Measurements from ENCODE around the gene NACA.

NACA gene

DNA sequence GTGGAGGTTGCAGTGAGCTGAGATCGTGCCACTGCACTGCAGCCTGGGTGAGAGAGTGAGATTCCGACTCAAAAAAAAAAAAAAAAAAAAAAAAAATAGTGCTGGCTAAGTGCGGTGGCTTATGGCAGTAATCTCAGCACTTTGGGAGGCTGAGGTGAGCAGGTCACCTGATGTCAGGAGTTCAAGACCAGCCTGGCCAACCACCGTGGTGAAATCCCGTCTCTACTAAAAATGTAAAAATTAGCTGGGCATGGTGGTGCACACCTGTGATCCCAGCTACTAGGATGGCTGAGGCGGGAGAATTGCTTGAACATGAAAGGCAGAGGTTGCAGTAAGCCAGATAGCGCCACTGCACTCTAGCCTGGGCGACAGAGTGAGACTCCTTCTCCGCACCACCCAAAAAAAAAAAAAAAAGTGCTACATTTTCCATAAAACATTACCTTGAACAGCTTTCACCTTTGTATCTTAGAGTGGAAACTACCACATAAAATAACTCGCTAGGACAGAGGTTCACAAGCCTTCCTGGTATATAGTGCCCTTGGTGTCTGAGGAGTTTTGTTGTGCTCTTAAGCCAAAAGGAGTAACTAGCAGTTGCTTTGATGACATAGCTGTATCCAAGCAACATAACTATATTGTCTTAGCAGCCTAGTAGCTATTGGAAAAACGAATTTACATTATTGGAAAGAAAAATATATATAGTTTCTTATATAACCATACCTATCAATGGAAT is 48.1 kb downstream of the NACA start:
- Histone ChIP-seq H3K4me3 (replicated peaks; ENCODE audit: insufficient read depth, low read length) (no peak overlapping the region), H3K27ac (replicated peaks) (peak overlapping the region; percentile 54), H3K27me3 (ENCODE audit: insufficient read depth, poor library complexity, severe bottlenecking) (no peaks in the 10 kb centered on the region)
- no peak for DNase-seq (ENCODE audit: low read depth in 1 of 2, low spot score in 1 of 2)
- TF ChIP-seq POLR2AphosphoS5 (IDR thresholded peaks at IDR 0.05; ENCODE audit: low read depth) (no peak), SPI1 (IDR thresholded peaks at IDR 0.05; ENCODE audit: borderline replicate concordance, low read depth) (no peak), GABPA (IDR thresholded peaks at IDR 0.05; ENCODE audit: low read depth) (no peak)
- TF ChIP-seq, protein P1, sequence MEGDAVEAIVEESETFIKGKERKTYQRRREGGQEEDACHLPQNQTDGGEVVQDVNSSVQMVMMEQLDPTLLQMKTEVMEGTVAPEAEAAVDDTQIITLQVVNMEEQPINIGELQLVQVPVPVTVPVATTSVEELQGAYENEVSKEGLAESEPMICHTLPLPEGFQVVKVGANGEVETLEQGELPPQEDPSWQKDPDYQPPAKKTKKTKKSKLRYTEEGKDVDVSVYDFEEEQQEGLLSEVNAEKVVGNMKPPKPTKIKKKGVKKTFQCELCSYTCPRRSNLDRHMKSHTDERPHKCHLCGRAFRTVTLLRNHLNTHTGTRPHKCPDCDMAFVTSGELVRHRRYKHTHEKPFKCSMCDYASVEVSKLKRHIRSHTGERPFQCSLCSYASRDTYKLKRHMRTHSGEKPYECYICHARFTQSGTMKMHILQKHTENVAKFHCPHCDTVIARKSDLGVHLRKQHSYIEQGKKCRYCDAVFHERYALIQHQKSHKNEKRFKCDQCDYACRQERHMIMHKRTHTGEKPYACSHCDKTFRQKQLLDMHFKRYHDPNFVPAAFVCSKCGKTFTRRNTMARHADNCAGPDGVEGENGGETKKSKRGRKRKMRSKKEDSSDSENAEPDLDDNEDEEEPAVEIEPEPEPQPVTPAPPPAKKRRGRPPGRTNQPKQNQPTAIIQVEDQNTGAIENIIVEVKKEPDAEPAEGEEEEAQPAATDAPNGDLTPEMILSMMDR (IDR thresholded peaks at IDR 0.05; ENCODE audit: insufficient read depth, low read length) = no peak
- TF ChIP-seq, protein P2, sequence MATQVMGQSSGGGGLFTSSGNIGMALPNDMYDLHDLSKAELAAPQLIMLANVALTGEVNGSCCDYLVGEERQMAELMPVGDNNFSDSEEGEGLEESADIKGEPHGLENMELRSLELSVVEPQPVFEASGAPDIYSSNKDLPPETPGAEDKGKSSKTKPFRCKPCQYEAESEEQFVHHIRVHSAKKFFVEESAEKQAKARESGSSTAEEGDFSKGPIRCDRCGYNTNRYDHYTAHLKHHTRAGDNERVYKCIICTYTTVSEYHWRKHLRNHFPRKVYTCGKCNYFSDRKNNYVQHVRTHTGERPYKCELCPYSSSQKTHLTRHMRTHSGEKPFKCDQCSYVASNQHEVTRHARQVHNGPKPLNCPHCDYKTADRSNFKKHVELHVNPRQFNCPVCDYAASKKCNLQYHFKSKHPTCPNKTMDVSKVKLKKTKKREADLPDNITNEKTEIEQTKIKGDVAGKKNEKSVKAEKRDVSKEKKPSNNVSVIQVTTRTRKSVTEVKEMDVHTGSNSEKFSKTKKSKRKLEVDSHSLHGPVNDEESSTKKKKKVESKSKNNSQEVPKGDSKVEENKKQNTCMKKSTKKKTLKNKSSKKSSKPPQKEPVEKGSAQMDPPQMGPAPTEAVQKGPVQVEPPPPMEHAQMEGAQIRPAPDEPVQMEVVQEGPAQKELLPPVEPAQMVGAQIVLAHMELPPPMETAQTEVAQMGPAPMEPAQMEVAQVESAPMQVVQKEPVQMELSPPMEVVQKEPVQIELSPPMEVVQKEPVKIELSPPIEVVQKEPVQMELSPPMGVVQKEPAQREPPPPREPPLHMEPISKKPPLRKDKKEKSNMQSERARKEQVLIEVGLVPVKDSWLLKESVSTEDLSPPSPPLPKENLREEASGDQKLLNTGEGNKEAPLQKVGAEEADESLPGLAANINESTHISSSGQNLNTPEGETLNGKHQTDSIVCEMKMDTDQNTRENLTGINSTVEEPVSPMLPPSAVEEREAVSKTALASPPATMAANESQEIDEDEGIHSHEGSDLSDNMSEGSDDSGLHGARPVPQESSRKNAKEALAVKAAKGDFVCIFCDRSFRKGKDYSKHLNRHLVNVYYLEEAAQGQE (IDR thresholded peaks at IDR 0.05; ENCODE audit: insufficient replicate concordance, low read depth) = no peak

DNA sequence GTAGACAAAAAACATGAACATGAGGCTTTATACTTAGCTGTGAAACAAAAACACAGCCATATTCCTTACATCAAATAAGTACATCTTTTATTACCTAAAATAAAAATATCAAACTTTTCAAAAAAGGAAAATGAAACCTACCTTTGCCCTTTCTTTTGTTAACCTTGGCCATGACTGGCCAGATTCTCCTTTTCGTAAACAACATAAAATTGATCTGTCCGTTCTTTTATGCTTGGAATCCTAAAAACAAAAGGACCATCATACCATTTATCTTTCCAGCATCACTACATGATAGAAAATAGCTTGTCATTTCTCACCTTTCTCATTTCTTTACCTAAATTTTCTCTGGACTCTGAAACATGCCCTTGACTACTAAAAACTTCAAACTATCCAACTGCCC is 53.5 kb downstream of the NACA start:
- no peak overlapping the region for H3K27ac ChIP-seq (replicated peaks)
- DNase-seq (ENCODE audit: low read depth in 1 of 2, low spot score in 1 of 2) = no peak
- TF ChIP-seq POLR2AphosphoS5 (IDR thresholded peaks at IDR 0.05; ENCODE audit: low read depth) = no peak
- TF ChIP-seq, protein P2 (IDR thresholded peaks at IDR 0.05; ENCODE audit: insufficient replicate concordance, low read depth) = no peak
- no peak for TF ChIP-seq GABPA (IDR thresholded peaks at IDR 0.05; ENCODE audit: low read depth)
- TF ChIP-seq SPI1 (IDR thresholded peaks at IDR 0.05; ENCODE audit: borderline replicate concordance, low read depth) = no peak
- TF ChIP-seq, protein P1 (IDR thresholded peaks at IDR 0.05; ENCODE audit: insufficient read depth, low read length) = no peak

DNA sequence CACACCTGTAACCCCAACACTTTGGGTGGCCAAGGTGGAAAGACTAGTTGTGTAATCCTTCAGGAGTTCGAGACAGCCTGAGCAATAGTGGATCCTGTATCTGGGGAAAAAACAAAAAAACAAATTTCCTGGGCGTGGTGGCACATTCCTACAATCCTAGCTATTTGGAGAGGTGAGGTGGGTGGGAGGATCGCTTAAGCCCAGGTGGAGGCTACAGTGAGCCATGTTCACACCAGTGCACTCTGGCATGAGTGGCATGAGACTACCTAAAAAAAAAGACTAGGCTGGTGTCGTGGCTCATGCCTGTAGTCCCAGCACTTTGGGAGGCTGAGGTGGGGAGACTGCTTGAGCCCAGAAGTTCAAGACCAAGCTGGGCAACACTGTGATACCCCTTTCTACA is 54.3 kb downstream of the NACA start:
- no peak overlapping the region for H3K27ac ChIP-seq (replicated peaks)
- no peaks in the 10 kb centered on the region for H3K27me3 ChIP-seq (ENCODE audit: insufficient read depth, poor library complexity, severe bottlenecking)
- no peak for DNase-seq (ENCODE audit: low read depth in 1 of 2, low spot score in 1 of 2)
- H3K4me3 ChIP-seq (replicated peaks; ENCODE audit: insufficient read depth, low read length) = no peak overlapping the region
- no peak for TF ChIP-seq POLR2AphosphoS5 (IDR thresholded peaks at IDR 0.05; ENCODE audit: low read depth)
- no peak for TF ChIP-seq GABPA (IDR thresholded peaks at IDR 0.05; ENCODE audit: low read depth)
- TF ChIP-seq, protein P1 (IDR thresholded peaks at IDR 0.05; ENCODE audit: insufficient read depth, low read length) = no peak
- TF ChIP-seq, protein P2 (IDR thresholded peaks at IDR 0.05; ENCODE audit: insufficient replicate concordance, low read depth) = no peak
- TF ChIP-seq SPI1 (IDR thresholded peaks at IDR 0.05; ENCODE audit: borderline replicate concordance, low read depth) = no peak

More for the DNA sequence above, 53.5 kb downstream of the NACA start:
- H3K4me3 ChIP-seq (replicated peaks; ENCODE audit: insufficient read depth, low read length) = no peak overlapping the region
- no peaks in the 10 kb centered on the region for H3K27me3 ChIP-seq (ENCODE audit: insufficient read depth, poor library complexity, severe bottlenecking)
